Stimulated activated CD4-positive, alpha-beta T cell treated with anti-CD3 and anti-CD28 coated beads, Interleukin-2, amount 100 ng/mL, for 24 hours (primary cell): ENCODE measurements around the gene FLT3.

Experiments
- DNase-seq, 2 donors: peaks; one replicate each; pipeline ENCODE4 v3.0.0-alpha.2; 2020

Gene FLT3

GRCh38 chr13:27956576-27957300, 143.6 kb downstream of the FLT3 start:
- DNase-seq, result no peak

GRCh38 chr13:27955014-27955591, 145.3 kb downstream of the FLT3 start:
- DNase-seq, result no peak

GRCh38 chr13:27954406-27954851, 145.9 kb downstream of the FLT3 start:
- DNase-seq, result no peak

- peak; percentile 71 to 82 for DNase-seq
Measured at GRCh38 chr13:27953676-27954405, 146.5 kb downstream of the FLT3 start.
